LoVo (cell line): ENCODE measurements around the gene PTTG2.

Experiments used
- DNase-seq: peaks from one replicate; pipeline ENCODE4 v3.0.0-alpha.2; 2016; ENCODE audit warnings: low spot score

PTTG2 gene

DNA sequence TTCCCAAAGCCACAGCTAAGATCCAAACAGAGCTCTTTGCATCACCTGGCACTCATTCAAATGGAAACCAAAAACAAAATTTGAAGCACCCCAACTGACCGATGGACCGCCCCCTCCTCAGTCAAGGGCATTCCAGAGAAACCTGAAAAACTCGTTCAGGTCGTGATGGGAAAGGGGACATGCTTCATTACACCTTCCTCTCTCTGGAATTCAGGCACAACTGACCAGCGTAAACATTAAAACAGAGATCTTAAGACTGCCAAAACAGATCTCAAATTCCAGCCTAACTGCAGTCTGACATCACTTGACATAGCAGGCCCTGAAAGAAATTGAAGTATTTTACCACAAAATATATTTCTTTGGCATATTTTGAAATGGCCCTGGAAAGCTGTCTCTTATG is 28.5 kb downstream of the PTTG2 start:
- DNase-seq: no peak

DNA sequence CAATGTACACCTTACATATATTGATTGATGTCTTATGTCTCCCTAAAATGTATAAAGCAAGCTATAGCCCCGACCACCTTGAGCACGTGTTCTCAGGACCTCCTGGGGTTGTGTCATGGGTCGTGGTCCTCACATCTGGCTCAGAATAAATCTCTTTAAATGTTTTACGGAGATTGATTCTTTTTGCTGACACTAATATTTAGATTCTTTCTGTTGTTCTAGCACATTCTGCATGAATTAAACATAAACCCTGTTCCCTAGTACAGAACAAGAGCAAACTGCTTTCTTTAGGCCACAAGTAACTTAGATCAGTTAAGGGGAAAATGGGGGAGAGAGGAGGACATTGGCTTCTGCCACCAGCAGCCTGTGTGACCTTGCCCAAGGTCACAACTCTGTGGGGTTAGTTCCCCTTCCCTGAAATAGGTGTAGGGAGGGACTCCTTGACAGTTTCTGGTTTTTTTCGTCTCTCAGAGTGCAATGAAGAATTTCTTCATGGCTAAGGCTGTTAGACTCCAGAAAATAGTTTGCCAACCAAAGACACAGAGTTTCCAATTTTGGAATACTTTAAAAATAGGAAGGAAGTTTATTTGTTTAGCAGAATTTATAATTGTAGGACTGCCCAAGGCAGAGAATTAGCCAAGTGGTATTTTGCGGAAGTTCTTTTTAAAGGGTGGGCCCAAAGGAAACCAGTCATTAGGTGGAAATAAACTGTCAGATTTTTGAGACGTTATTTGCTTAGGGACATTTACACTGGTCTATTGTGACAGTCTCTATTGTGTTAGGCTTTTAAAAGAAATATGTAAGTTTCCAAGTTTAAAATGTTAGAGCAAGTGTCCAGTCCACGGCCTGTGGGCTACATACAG is 29.4 kb downstream of the PTTG2 start:
- no peak for DNase-seq

DNA sequence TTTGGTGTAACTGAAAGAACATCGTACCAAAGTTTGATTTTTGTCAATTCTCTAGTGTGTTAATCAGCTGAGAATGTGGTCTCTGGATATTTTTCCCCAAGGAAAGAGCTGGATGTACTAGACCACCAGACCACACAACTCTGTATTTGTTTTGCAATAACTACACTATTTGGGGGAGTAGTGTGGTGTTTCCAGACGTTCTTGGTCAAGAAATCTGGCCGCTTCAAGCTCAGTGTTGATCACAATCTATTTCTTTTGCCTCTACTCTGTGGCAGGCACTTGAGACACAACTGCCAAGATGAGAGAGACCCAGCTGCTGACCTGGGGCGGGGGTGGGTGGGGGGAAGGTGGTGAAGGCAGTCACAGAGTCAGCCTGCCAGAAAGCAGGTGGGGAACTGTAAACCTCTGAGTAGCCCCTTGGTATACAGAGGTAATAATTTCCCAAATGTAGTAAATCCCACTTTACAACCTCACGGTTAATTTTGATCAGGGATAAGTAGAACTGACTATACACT is 30.6 kb downstream of the PTTG2 start:
- DNase-seq: no peak

DNA sequence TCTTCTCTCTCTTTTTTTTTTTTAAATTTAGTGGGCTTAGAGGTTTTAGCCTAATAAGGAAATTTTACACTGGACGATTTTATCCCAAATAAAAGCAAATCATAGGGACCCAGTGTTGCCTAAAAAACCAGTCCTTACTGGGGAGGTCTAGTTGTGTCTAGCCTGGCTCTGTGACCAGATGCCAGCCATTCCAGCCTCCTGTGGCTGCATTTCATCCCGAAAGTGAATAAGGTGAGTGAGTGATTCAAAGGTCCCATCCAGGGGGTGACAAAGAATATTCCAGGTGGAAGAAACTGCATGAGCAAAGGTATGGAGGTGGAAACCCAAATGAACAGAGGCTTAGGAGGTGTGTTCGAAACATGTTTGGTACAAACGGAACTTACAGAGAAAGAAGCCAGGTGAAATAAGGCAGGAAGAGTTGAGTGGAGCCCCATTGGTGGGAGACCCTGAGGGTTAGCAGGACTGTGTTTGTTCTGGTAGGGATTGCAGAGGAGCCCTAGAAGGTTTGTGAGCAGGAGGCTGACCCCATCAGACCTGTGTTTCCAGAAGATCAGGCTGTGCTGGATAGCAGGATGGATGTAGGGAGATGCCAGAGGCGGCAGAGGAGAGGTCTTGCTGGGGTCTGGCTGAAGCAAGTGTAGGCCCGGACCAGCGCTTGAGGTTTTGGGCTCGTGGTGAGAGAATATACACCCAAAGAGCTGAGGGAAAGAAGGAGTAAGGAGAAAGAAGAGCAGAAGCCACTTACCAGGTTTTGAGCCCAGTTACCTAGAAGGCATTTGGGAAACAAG is 31.6 kb downstream of the PTTG2 start:
- DNase-seq: no peak

DNA sequence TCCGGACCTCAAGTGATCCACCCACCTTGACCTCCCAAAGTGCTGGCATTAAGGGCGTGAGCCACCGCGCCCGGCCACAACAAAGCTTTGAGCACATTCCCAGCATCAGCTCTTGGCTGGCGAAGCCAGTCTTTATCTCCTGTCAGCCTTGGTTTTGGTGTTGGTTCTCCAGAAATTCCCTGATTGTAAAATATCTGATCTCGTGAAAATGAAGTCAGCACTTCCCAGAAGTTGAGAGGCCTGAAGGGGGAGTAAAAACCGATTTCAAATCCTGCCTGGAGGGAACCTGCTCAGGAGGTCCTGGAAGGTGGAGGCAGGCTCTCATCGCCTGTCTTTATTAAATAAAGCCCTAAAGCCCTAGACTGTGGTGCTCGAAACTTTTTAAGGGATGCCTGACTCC is 33.6 kb downstream of the PTTG2 start:
- DNase-seq: no peak

DNA sequence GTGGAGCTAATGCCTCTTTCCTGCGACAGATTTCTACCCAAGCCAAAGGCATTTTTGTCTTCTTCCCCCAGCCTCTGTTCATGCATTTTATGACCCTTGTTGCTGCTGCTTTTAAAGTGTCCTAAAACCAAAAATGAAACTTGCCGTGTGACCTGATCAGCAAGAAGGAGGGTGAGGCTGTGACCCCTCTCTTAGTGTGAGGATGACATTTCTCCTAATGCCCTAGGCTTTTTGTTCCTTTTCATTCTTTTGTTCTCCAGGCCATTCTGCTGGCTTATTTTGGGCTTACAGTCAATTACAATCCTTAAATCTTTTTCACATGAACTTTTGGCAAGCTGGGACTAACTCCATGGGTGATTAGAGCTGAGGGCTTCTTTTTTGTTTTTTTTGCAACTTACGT is 34.4 kb downstream of the PTTG2 start:
- DNase-seq: no peak

DNA sequence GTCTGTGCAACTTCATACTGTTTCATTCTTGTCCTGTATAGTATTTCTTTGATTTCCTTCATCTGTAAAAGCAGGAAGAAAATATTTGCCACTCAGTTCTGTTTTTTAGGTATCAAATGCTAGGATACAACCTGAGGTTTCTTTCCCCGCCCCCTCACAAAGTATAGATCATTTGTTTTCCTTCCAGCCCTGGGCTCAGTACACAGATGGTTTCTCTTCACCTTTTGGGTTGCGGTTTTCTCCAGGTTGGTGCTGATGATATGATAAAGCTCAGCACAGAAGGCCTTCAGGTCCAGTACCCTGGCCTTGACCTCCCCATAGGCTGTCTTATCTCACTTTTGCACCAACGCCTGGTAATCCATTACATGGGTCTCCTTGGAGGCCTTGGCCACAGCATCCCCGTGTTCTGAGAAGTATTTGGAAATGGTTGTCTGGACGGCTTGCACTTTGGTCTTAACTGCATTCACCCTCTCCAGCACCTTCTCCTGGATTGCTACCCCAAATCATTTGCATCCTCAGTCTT is 35.2 kb downstream of the PTTG2 start:
- DNase-seq: no peak

DNA sequence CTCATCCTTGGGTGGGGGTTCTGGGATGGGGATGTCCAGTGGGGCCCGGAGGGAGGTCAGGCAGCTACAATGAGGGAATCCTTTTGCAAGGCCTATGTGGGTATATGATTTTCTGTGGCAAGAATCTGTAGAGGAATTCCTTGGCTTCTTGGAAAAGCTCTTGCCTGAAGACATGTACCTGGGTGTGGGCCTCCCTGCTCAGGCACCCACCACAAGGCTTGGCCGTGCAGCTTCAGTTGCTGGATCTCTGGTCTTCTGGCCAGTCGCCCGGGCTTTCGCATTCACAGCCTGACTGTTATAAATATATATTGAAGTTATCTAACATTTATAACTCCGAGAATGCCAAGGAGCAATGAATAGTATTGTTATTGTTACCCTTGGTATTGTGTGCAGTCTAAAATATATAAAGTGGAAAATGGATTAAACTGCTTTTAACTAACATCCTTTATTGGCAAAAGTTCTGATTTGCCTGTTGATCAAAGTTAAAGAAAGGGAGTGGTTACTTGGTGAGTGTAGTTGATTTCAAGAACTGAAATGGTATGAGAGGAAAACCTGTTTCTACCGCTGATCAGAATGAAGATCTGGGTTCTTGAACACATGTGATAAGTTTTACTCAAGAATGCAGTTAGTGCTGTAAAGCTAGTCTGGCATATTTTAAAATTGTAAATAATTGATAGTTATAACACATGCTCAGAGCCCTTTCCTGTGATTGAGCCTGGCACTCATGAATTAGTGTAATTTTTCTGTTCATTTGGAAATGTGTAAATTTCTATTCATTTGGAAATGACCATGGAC is 36.0 kb downstream of the PTTG2 start:
- DNase-seq: no peak

DNA sequence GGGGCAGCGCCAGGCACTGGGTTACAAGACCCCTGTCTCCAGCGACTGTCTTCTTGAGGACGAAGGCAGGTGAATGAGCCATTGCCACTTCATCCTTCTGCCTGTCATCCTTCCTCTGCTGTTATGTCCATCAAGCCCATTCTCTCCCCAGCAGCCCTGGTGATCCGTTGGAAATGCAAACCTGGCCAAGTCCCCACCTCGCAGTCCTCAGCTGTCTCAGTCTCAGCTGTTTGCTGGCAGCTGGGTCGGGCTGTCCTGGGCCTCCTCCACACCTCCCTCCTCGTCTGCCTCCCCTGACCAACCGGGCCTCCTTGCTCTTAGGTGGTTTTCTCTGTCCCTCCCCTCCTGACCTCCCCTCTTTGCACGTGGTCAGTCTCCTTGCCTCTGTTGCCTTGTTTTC is 38.0 kb downstream of the PTTG2 start:
- DNase-seq: no peak

DNA sequence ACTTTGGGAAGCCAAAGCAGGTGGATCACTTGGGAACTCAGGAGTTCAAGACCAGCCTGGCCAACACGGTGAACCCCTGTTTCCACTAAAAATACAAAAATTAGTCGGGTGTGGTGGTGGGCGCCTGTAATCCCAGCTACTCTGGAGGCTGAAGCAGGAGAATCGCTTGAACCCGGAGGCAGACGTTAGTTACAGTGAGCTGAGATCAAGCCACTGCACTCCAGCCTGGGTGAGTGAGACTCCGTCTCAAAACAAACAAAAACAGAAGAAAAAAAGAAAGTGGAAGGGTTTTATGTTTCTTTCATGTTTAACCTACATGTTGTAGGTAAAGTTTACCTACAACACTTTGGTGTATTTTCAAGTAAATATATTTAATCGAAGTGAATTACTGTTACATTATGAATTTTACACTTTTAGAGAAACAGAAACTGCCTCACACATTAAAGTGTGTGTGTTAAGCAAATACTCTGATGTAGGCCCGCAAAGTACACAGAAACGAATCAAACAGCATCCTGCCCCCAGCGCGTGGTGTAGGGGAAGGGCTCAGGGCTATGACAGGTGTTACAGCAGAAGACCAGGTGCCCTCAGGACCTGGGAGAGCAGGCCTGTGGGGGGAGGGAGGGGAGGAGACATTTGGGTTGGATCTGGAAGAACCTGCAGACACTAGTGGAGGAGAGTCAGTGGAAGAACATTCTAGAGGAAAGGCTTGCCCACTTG is 39.0 kb downstream of the PTTG2 start:
- DNase-seq: no peak

DNA sequence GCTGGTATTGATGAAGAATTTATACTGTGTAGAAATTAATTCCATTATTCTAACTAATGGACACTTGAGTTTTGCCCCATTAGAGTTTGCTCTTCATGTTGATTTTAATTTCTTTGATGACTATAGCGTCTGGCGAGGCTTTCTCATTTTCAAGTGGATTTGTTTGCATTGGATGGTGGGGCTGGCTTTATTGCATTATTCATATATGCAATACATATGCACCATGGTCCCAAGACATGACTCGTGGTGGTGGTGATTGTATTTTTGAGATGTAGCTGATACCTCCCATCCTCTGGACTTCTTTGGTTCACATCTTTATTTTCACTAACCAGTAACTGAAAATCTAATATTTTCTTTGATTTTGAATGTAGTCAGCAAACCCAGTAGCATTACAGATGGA is 39.8 kb downstream of the PTTG2 start:
- no peak for DNase-seq

DNA sequence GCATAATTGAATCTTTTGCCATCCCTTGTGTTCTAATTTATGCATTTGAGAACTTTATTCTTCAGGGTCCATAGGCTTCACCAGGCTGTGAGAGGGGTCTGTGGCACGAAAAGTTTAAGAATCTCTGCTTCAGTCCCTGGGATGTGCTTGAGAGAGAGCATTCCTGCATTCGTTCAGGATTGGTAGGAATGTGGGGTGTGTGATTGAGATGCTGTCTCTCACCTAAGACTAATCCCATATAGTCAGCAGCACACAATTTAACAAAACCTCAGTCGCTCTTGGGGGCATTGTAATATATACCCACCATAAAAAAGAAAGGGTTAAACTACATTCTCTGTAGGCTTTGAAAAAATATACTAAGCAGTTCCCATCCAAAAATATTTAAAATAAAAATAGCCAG is 41.7 kb downstream of the PTTG2 start:
- no peak for DNase-seq

DNA sequence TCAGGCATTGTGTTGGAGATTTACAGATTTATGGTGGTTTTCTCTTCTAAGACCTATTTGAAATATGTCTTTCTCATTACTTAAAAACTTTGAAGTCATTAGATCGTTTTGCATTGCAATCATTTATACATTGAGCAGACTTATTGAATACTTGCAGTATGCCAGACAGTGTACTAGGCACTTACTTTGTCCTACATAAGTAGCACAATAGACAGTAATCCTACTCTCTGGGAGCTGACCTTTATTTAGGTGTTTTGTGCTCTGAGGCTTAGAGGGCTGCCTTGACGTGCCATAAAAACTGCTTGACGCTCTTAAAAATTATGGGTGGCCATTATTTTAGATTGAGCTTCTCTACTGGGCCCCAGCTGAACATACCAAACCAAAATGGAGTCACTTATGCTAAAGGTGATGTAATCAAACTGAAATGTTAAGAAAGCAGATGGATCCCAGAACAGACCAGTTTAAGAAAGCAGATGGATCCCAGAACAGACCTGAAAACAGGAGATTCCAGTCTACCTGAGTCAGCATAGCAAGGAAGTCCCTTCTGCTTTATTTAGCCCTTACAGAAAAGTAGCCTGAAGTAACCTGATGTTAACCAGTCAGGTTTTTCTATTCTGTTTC is 42.4 kb downstream of the PTTG2 start:
- DNase-seq: no peak

DNA sequence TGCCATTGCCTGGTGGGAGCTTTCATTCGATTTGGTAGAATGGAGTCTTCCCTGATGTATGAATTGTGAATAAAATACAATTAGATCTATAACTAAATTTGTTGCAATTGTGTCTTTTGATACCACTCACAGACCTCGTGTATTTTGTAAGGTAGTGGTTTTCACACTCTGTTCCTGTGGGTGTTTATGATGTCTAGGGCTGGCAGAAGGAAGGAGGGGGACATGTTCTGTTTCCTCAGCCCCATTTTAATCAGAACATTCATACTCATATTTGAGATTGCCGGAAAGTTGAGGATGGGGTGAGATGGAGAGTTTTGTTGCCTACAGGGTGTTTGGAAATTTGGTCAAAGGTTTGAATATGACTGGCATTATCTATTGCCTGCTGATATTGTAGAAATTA is 42.9 kb downstream of the PTTG2 start:
- no peak for DNase-seq

DNA sequence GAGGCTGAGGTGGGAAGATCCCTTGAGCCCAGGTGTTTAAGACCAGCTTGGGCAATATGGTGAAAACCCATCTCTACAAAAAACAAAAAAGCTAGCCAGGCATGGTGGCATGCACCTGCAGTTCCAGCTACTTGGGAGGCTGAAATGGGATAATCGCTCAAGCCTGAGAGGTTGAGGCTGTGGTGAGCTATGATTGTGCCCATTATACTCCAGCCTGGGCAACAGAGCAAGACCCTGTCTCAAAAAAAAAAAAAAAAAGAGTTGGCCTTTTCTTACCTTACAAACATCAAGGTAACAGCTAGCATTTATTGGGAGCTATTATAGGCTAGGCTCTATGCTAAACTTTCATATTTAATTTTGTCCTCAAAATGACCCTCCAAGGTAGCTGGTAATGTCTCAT is 43.4 kb downstream of the PTTG2 start:
- no peak for DNase-seq

DNA sequence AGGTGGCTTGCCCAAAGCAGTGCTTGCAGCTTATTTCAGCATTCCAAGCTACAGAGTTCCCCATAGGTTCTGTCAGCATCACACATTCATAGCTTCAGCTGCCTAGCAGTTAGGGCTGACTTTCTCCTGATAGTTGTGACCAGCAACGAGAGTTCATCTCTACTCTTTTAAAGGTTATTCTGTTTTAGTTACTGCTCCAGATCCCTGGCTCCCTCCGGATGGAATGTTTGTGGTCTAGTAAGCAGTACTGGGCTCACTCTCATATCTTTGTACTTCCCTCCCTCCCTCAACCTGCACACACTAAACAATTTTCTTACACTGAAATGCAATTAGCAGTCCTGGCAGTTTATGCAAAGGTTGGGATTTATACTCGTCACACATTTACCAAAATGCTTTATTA is 43.9 kb downstream of the PTTG2 start:
- no peak for DNase-seq

DNA sequence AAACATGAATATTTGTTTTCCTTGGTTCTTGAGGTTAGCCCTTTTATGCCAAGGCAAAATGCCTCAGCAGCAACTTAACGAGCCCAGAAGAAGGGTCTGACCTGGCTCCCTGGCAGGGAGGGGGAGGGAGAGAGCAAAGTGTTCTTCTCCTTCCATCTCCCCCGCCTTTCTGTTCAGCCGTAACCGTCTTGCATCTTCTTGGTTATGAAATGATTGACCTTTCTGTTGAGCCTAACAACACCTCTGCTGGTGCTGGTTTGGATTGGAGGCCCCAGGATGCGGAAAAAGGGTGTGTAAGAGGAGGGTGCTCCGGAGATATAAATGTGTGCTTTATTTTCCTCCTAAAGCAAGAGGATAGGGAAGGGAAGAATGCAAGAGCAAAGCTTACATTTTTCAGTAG is 44.7 kb downstream of the PTTG2 start:
- DNase-seq: no peak

DNA sequence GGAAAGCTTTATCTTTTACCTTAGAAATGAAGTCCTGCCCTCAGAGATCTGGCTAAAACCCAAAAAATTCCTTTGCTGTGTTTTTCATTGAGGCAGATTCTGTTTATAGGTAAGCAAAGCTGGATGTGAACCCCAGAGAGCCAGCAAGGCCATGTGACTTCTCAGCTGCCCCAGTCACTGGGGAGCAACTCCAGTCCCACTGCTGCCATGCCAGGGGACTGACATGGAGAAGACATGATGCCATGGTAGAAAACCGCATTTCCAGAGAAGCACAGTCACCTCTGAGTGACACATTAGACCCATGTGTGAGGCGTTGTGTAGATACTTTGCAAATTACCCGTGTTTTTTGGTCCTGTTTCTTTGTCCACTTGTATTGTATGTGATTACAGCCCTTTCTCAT is 45.4 kb downstream of the PTTG2 start:
- DNase-seq: no peak

DNA sequence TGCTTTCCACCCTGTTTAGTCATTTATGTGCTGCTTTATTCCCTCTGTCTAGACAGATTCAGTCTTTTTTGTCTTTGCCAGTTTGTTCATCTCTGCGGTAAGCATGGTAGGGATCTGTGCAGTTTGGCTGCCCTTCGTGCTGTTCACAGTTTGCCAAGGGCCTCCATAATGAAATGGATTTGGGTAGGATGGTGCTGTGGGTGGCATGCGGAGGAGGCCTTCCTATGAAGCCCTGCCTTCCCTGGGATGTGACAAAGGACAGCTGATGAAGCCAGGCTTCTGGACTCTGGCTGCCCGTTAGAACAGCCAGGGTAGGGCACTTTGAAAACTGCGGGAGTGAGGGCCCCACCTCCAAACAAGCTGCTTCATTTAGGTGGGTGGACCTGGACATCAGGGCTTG is 47.4 kb downstream of the PTTG2 start:
- DNase-seq: no peak

DNA sequence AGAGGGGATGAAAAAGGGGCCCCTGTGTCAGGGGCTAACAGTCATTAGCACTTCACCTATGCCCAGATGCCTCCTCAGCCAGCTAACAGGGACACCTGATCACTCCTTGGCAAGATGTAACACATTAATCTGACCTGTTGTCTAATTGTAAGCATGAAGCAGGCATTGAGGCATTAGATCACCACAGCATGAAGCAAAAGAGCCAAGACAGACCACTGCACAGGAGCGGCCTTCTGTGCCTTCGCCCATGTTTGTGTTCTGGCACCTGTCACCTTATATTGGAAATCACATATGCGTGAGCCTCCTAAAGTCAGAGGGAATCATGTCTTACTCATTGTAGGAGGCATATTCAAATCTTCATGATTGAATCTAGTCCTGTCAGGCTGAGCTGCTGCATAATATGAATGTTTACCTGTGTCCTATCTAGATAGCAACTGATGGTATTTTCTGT is 48.4 kb downstream of the PTTG2 start:
- DNase-seq: no peak

DNA sequence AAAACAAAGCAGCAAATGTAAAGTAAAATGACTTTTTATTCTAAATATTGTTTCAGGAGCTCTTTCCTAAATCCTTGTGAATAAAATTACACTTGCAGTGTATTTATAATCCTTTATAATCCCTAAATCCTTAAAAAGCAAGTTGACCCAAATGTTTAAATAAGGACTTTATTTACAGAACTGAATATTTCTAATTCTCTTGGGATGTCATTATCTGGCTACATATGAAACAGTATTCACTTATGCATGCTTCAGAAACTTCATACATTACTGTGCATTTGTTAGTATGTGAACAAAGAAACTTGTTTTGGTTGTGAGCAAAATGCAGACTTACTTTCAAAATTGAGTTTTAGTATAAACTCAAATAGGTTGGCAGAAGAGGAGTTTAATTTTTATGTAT is 49.2 kb downstream of the PTTG2 start:
- no peak for DNase-seq
